PC-9 (cell line): Measurements from ENCODE around the gene NLRP1.

ENCODE experiments used
- EZH2 ChIP-seq: fragments of 200-600 bp; sonication (generic); IDR thresholded peaks from 2 replicates; pipeline ENCODE4 v1.8.0; 2017; ENCODE audit warnings: antibody characterized with exemption, low read depth
- TF ChIP-seq, protein P1 (sequence below): fragments of 200-600 bp; sonication (generic); conservative IDR thresholded peaks from 2 replicates; pipeline ENCODE4 v1.6.1; 2017; ENCODE audit warnings: mixed run types, antibody characterized with exemption, mild to moderate bottlenecking, moderate library complexity

DNA sequence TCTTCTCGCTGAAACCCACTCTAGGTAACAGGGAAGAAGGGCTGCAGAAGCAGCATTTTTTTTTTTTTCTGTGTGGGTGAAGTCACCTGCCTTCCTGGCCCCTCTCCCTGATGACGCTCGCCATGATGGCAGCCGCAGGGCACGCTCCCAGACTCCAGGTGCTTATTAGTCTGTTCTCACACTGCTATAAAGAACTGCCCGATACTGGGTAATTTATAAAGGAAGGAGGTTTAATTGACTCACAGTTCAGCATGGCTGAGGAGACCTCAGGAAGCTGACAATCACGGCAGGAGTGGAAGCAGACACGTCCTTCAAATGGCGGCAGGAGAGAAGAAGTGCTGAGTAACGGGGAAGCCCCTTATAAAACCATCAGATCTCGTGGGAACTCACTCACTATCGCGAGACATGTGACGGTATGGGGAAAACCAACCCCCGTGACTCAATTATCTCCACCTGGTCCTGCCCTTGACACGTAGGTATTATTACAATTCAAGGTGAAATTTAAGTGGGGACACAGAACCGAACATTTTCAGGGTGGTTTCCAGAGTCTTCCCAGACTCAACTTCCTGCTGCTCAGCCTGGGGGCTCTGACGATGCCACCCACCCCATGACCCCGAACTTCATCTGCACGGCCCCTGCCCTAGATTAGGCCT lies 34.9 kb upstream of the NLRP1 start:
- TF ChIP-seq, protein P1, sequence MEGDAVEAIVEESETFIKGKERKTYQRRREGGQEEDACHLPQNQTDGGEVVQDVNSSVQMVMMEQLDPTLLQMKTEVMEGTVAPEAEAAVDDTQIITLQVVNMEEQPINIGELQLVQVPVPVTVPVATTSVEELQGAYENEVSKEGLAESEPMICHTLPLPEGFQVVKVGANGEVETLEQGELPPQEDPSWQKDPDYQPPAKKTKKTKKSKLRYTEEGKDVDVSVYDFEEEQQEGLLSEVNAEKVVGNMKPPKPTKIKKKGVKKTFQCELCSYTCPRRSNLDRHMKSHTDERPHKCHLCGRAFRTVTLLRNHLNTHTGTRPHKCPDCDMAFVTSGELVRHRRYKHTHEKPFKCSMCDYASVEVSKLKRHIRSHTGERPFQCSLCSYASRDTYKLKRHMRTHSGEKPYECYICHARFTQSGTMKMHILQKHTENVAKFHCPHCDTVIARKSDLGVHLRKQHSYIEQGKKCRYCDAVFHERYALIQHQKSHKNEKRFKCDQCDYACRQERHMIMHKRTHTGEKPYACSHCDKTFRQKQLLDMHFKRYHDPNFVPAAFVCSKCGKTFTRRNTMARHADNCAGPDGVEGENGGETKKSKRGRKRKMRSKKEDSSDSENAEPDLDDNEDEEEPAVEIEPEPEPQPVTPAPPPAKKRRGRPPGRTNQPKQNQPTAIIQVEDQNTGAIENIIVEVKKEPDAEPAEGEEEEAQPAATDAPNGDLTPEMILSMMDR = no peak
- TF ChIP-seq EZH2 = no peak
